BLaER1 treated with 17β-estradiol and CSF1 and Interleukin-3, amounts not matched to agents 10 nM and 100 nM (cell line): ENCODE results near the gene MTNR1A.

Source experiments
- H3K27ac ChIP-seq, 11 experiments: shearing (Covaris generic); formaldehyde crosslinking; 2 replicates each; pipeline ENCODE4 v1.8.1; 2022
- H3K27me3 ChIP-seq, 11 experiments: shearing (Covaris generic); formaldehyde crosslinking; 2 replicates each; pipeline ENCODE4 v1.8.1; 2022
- H3K36me3 ChIP-seq, 11 experiments: shearing (Covaris generic); formaldehyde crosslinking; 2 replicates each; pipeline ENCODE4 v1.8.1; 2022
- H3K4me1 ChIP-seq, 10 experiments: shearing (Covaris generic); formaldehyde crosslinking; 2 replicates each; pipeline ENCODE4 v1.8.1; 2022
- H3K4me2 ChIP-seq, 11 experiments: shearing (Covaris generic); formaldehyde crosslinking; 2 replicates each; pipeline ENCODE4 v1.8.1; 2022
- H3K4me3 ChIP-seq, 10 experiments: shearing (Covaris generic); formaldehyde crosslinking; 2 replicates each; pipeline ENCODE4 v1.8.1; 2022
- H3K9ac ChIP-seq, 11 experiments: shearing (Covaris generic); formaldehyde crosslinking; 2 replicates each; pipeline ENCODE4 v1.8.1; 2022
- H3K9me3 ChIP-seq, 11 experiments: shearing (Covaris generic); formaldehyde crosslinking; replicated peaks in 1 of 11; 2 replicates each; pipeline ENCODE4 v1.8.1; 2022
- H4K20me1 ChIP-seq, 11 experiments: shearing (Covaris generic); formaldehyde crosslinking; 2 replicates each; pipeline ENCODE4 v1.8.1; 2022
- Cebpa-rat ChIP-seq, 11 experiments: shearing (Covaris generic); IDR thresholded peaks; 2 replicates each; pipeline ENCODE4 v1.8.1; 2022

MTNR1A gene

GRCh38 chr4:186485561-186486062, 69.8 kb downstream of the MTNR1A start:
- no peak for TF ChIP-seq Cebpa-rat (IDR thresholded peaks at IDR 0.05)
- Histone ChIP-seq H4K20me1 (no peaks in the 10 kb centered on the region; a peak in 1 of 22 replicates), H3K36me3 (peaks cover 0 to 4% (median 0%) of the 10 kb centered on the region in 11 experiments; a peak in 1 of 22 replicates), H3K4me1 (no peaks in the 10 kb centered on the region), H3K27me3 (no peaks in the 10 kb centered on the region), H3K9me3 (peaks cover 17 to 25% (median 23%) of the 10 kb centered on the region in 11 experiments), H3K27ac (no peak overlapping the region), H3K4me2 (no peak overlapping the region), H3K9ac (no peak overlapping the region), H3K4me3 (no peak overlapping the region)

- H4K20me1 ChIP-seq: no peaks in the 10 kb centered on the region; a peak in 1 of 22 replicates
Observed at GRCh38 chr4:186485150-186485549, 70.2 kb downstream of the MTNR1A start.

GRCh38 chr4:186483656-186484055, 71.7 kb downstream of the MTNR1A start:
- no peaks in the 10 kb centered on the region for H3K27me3 ChIP-seq
- H4K20me1 ChIP-seq: no peaks in the 10 kb centered on the region; a peak in 1 of 22 replicates
- H3K9me3 ChIP-seq: peaks cover 0 to 6% (median 4%) of the 10 kb centered on the region in 11 experiments; a peak in 12 of 22 replicates
- H3K4me2 ChIP-seq: no peak overlapping the region
- H3K4me3 ChIP-seq: no peak overlapping the region
- H3K27ac ChIP-seq: no peak overlapping the region
- no peaks in the 10 kb centered on the region for H3K4me1 ChIP-seq
- H3K9ac ChIP-seq: no peak overlapping the region
- TF ChIP-seq Cebpa-rat (IDR thresholded peaks at IDR 0.05): no peak
- no peaks in the 10 kb centered on the region for H3K36me3 ChIP-seq

More at GRCh38 chr4:186485150-186485549, 70.2 kb downstream of the MTNR1A start:
- no peaks in the 10 kb centered on the region for H3K4me1 ChIP-seq
- H3K9me3 ChIP-seq: peaks cover 12 to 20% (median 18%) of the 10 kb centered on the region in 11 experiments
- H3K4me3 ChIP-seq: no peak overlapping the region
- TF ChIP-seq Cebpa-rat (IDR thresholded peaks at IDR 0.05): no peak
- no peaks in the 10 kb centered on the region for H3K27me3 ChIP-seq
- H3K9ac ChIP-seq: no peak overlapping the region
- no peak overlapping the region for H3K4me2 ChIP-seq
- no peak overlapping the region for H3K27ac ChIP-seq
- H3K36me3 ChIP-seq: 0 out of 22 replicates have a peak, but pooled peaks cover 0 to 2% (median 0%) of the 10 kb centered on the region in 11 experiments
